Activated CD4-positive, alpha-beta memory T cell treated with anti-CD3 and anti-CD28 coated beads for 36 hours (primary cell): ENCODE results near the gene NRG2. TPM values are rescaled to one million over a fixed set of nuclear protein-coding genes. Genes with fewer than 3 reads are reported as not detected.

Experiments
- CTCF ChIA-PET: fragments of 350-600 bp; sonication (Branson Sonifier 250); formaldehyde crosslinking; loops from one replicate; lab custom pipeline; 2021; ENCODE audit warnings: antibody characterized with exemption, inconsistent platforms; lab: Charles Lee
- POLR2A ChIA-PET: fragments of 350-600 bp; sonication (Branson Sonifier 250); formaldehyde crosslinking; loops from one replicate; lab custom pipeline; 2021; ENCODE audit warnings: antibody characterized with exemption; lab: Charles Lee
- DNase-seq: peaks from one replicate; pipeline ENCODE4 v3.0.0-alpha.2; 2020
- H3K27ac Mint-ChIP-seq: one replicate; pipeline ENCODE4 v1.8.0; 2021; ENCODE audit warnings: mixed read lengths
- H3K27me3 Mint-ChIP-seq: one replicate; pipeline ENCODE4 v1.8.0; 2021; ENCODE audit warnings: mixed read lengths
- H3K36me3 Mint-ChIP-seq: one replicate; pipeline ENCODE4 v1.8.0; 2021; ENCODE audit warnings: mixed read lengths
- H3K4me1 Mint-ChIP-seq: one replicate; pipeline ENCODE4 v1.8.0; 2021; ENCODE audit warnings: low read depth, mixed read lengths
- H3K4me3 Mint-ChIP-seq: one replicate; pipeline ENCODE4 v1.8.0; 2021; ENCODE audit warnings: mild to moderate bottlenecking, mixed read lengths
- H3K9me3 Mint-ChIP-seq: one replicate; pipeline ENCODE4 v1.8.0; 2021; ENCODE audit warnings: mixed read lengths
- intact Hi-C: fragments of 100-400 bp; cut with micrococcal nuclease; formaldehyde crosslinking; loops from one replicate; pipeline ENCODE4 v1.15.1; 2023
- total RNA-seq, 2 experiments: library from RNA; stranded (reverse); gene quantifications; one replicate each; pipeline ENCODE4 v1.2.3, GENCODE V29; 2021

Gene NRG2
- total RNA-seq, 2 experiments from 2014 or later = not detected

- intact Hi-C loops = no loop called here
- peaks cover 31% of the 10 kb centered on the region for H3K27me3 Mint-ChIP-seq
- no peak for DNase-seq
- no peak overlapping the region for H3K27ac Mint-ChIP-seq
- no peaks in the 10 kb centered on the region for H3K9me3 Mint-ChIP-seq
- no peak overlapping the region for H3K4me3 Mint-ChIP-seq
- no peaks in the 10 kb centered on the region for H3K36me3 Mint-ChIP-seq
- H3K4me1 Mint-ChIP-seq = no peaks in the 10 kb centered on the region
- ChIA-PET POLR2A (no interaction called here), CTCF (no interaction called here)
Observed at GRCh38 chr5:140004174-140004573, 38.9 kb downstream of the NRG2 start.

- CTCF ChIA-PET = interaction anchor here (1.4 kb wide), 1 partner anchor 141 kb away, joined by 3 read pairs; no protein-coding TSS in a partner anchor
- Mint-ChIP-seq H3K4me3 (no peak overlapping the region), H3K9me3 (no peaks in the 10 kb centered on the region), H3K27ac (no peak overlapping the region), H3K36me3 (no peaks in the 10 kb centered on the region), H3K4me1 (no peaks in the 10 kb centered on the region), H3K27me3 (peaks cover 33% of the 10 kb centered on the region)
- intact Hi-C loops = no loop called here
- DNase-seq = no peak
- POLR2A ChIA-PET = no interaction called here
Observed at GRCh38 chr5:140003519-140003918, 39.6 kb downstream of the NRG2 start.

GRCh38 chr5:140000332-140000731, 42.8 kb downstream of the NRG2 start:
- intact Hi-C loops = no loop called here
- no peak for DNase-seq
- no peaks in the 10 kb centered on the region for H3K4me1 Mint-ChIP-seq
- H3K27ac Mint-ChIP-seq = no peak overlapping the region
- ChIA-PET CTCF (interaction anchor here (0.7 to 3.2 kb wide), 2 partner anchors 31 to 40 kb away, joined by 4 to 13 read pairs; no protein-coding TSS in a partner anchor), POLR2A (no interaction called here)
- no peak overlapping the region for H3K4me3 Mint-ChIP-seq
- no peaks in the 10 kb centered on the region for H3K9me3 Mint-ChIP-seq
- H3K27me3 Mint-ChIP-seq = peaks cover 38% of the 10 kb centered on the region
- no peaks in the 10 kb centered on the region for H3K36me3 Mint-ChIP-seq

- ChIA-PET POLR2A (no interaction called here), CTCF (interaction anchor here (2.0 kb wide), 1 partner anchor 30 kb away, joined by 6 read pairs; no protein-coding TSS in a partner anchor)
- Mint-ChIP-seq H3K9me3 (no peaks in the 10 kb centered on the region), H3K27ac (no peak overlapping the region), H3K4me3 (no peak overlapping the region), H3K4me1 (no peaks in the 10 kb centered on the region), H3K36me3 (no peaks in the 10 kb centered on the region), H3K27me3 (peaks cover 38% of the 10 kb centered on the region)
- DNase-seq = no peak
- intact Hi-C loops = no loop called here
Observed at GRCh38 chr5:139998837-139999236, 44.3 kb downstream of the NRG2 start.

- Mint-ChIP-seq H3K4me3 (no peak overlapping the region), H3K4me1 (no peaks in the 10 kb centered on the region), H3K36me3 (no peaks in the 10 kb centered on the region), H3K27ac (no peak overlapping the region), H3K27me3 (peaks cover 35% of the 10 kb centered on the region), H3K9me3 (no peaks in the 10 kb centered on the region)
- no peak for DNase-seq
- intact Hi-C loops = no loop called here
- POLR2A ChIA-PET = no interaction called here
- CTCF ChIA-PET = interaction anchor here (2.0 kb wide), 1 partner anchor 28 kb away, joined by 6 read pairs; no protein-coding TSS in a partner anchor
Observed at GRCh38 chr5:139997276-139997675, 45.8 kb downstream of the NRG2 start.

GRCh38 chr5:139995929-139996328, 47.2 kb downstream of the NRG2 start:
- no peak overlapping the region for H3K4me3 Mint-ChIP-seq
- H3K27ac Mint-ChIP-seq = no peak overlapping the region
- POLR2A ChIA-PET = no interaction called here
- intact Hi-C loops = no loop called here
- no peak for DNase-seq
- CTCF ChIA-PET = interaction anchor here (3.5 kb wide), 1 partner anchor 27 kb away, joined by 16 read pairs; no protein-coding TSS in a partner anchor
- no peaks in the 10 kb centered on the region for H3K4me1 Mint-ChIP-seq
- no peaks in the 10 kb centered on the region for H3K9me3 Mint-ChIP-seq
- H3K27me3 Mint-ChIP-seq = peaks cover 32% of the 10 kb centered on the region
- H3K36me3 Mint-ChIP-seq = no peaks in the 10 kb centered on the region

- Mint-ChIP-seq H3K27me3 (peaks cover 26% of the 10 kb centered on the region), H3K4me1 (no peaks in the 10 kb centered on the region), H3K36me3 (no peaks in the 10 kb centered on the region), H3K4me3 (no peak overlapping the region), H3K9me3 (no peaks in the 10 kb centered on the region), H3K27ac (no peak overlapping the region)
- no peak for DNase-seq
- ChIA-PET CTCF (interaction anchor here (3.5 kb wide), 1 partner anchor 25 kb away, joined by 16 read pairs; no protein-coding TSS in a partner anchor), POLR2A (no interaction called here)
- intact Hi-C loops = no loop called here
Observed at GRCh38 chr5:139994234-139994633, 48.9 kb downstream of the NRG2 start.

GRCh38 chr5:139985733-139986132, 57.4 kb downstream of the NRG2 start:
- no peak overlapping the region for H3K27ac Mint-ChIP-seq
- CTCF ChIA-PET = interaction anchor here (1.0 kb wide), 1 partner anchor 17 kb away, joined by 8 read pairs; no protein-coding TSS in a partner anchor
- H3K27me3 Mint-ChIP-seq = peaks cover 6% of the 10 kb centered on the region

GRCh38 chr5:139985290-139985689, 57.8 kb downstream of the NRG2 start:
- no peak for DNase-seq
- Mint-ChIP-seq H3K9me3 (no peaks in the 10 kb centered on the region), H3K4me3 (no peak overlapping the region), H3K27me3 (peaks cover 10% of the 10 kb centered on the region), H3K36me3 (no peaks in the 10 kb centered on the region), H3K4me1 (no peaks in the 10 kb centered on the region), H3K27ac (no peak overlapping the region)
- POLR2A ChIA-PET = no interaction called here
- intact Hi-C loops = no loop called here
- CTCF ChIA-PET = interaction anchor here (1.0 kb wide), 1 partner anchor 17 kb away, joined by 8 read pairs; no protein-coding TSS in a partner anchor

More at GRCh38 chr5:139985733-139986132, 57.4 kb downstream of the NRG2 start:
- intact Hi-C loops = no loop called here
- no peak overlapping the region for H3K4me3 Mint-ChIP-seq
- POLR2A ChIA-PET = no interaction called here
- no peaks in the 10 kb centered on the region for H3K4me1 Mint-ChIP-seq
- no peaks in the 10 kb centered on the region for H3K36me3 Mint-ChIP-seq
- no peak for DNase-seq
- no peaks in the 10 kb centered on the region for H3K9me3 Mint-ChIP-seq

- H3K27me3 Mint-ChIP-seq = peaks cover 12% of the 10 kb centered on the region
- H3K27ac Mint-ChIP-seq = no peak overlapping the region
- ChIA-PET POLR2A (no interaction called here), CTCF (no interaction called here)
- no peak overlapping the region for H3K4me3 Mint-ChIP-seq
- DNase-seq = no peak
- no peaks in the 10 kb centered on the region for H3K36me3 Mint-ChIP-seq
- H3K4me1 Mint-ChIP-seq = no peaks in the 10 kb centered on the region
- no peaks in the 10 kb centered on the region for H3K9me3 Mint-ChIP-seq
- intact Hi-C loops = no loop called here
Observed at GRCh38 chr5:139984816-139985215, 58.3 kb downstream of the NRG2 start.

- no peaks in the 10 kb centered on the region for H3K9me3 Mint-ChIP-seq
- no peak overlapping the region for H3K4me3 Mint-ChIP-seq
- no peaks in the 10 kb centered on the region for H3K4me1 Mint-ChIP-seq
- POLR2A ChIA-PET = no interaction called here
- CTCF ChIA-PET = interaction anchor here (1.2 to 4.7 kb wide), 2 partner anchors 12 to 14 kb away, joined by 3 to 34 read pairs; no protein-coding TSS in a partner anchor
- no peak for DNase-seq
- intact Hi-C loops = no loop called here
- H3K27me3 Mint-ChIP-seq = peaks cover 16% of the 10 kb centered on the region
- no peak overlapping the region for H3K27ac Mint-ChIP-seq
- no peaks in the 10 kb centered on the region for H3K36me3 Mint-ChIP-seq
Observed at GRCh38 chr5:139982975-139983240, 60.2 kb downstream of the NRG2 start.

GRCh38 chr5:139982157-139982974, 60.7 kb downstream of the NRG2 start:
- no peak overlapping the region for H3K4me3 Mint-ChIP-seq
- no peaks in the 10 kb centered on the region for H3K36me3 Mint-ChIP-seq
- no peak for DNase-seq
- intact Hi-C loops = no loop called here
- H3K9me3 Mint-ChIP-seq = no peaks in the 10 kb centered on the region
- CTCF ChIA-PET = interaction anchor here (1.2 to 4.7 kb wide), 2 partner anchors 11 to 14 kb away, joined by 3 to 34 read pairs; no protein-coding TSS in a partner anchor
- POLR2A ChIA-PET = no interaction called here
- no peaks in the 10 kb centered on the region for H3K4me1 Mint-ChIP-seq
- peaks cover 18% of the 10 kb centered on the region for H3K27me3 Mint-ChIP-seq
- no peak overlapping the region for H3K27ac Mint-ChIP-seq
